H1 (cell line): ENCODE results near the gene TCAP. TPM values are rescaled to one million over a fixed set of nuclear protein-coding genes. Genes with fewer than 3 reads are reported as not detected.

ENCODE experiments used
- SIN3A ChIP-seq, 2 experiments: IDR thresholded peaks in 1 of 2; conservative IDR thresholded peaks in 1 of 2; 2 replicates each; pipeline ENCODE4 v1.6.1; 2011 to 2012; ENCODE audit warnings: low read length in 2 of 2, improper control_type of control experiment in 1 of 2, low read depth in 1 of 2, mild to moderate bottlenecking in 1 of 2
- TBP ChIP-seq: IDR thresholded peaks from 2 replicates; pipeline ENCODE4 v1.6.1; 2011; ENCODE audit warnings: low read depth, low read length, improper control_type of control experiment
- USF2 ChIP-seq: IDR thresholded peaks from 2 replicates; pipeline ENCODE4 v1.6.1; 2011; ENCODE audit warnings: low read length, improper control_type of control experiment
- polyA plus RNA-seq, 7 experiments: library from polyadenylated mRNA; depleted of rRNA in 3 of 7; stranded (reverse) in 5 of 7; unstranded in 2 of 7; fragments of >200 nt in 5 of 7; fragments of 200-250 nt in 2 of 7; gene quantifications; 1 replicate in 5 of 7; 2 replicates in 1 of 7; 4 replicates in 1 of 7; pipeline versions ENCODE4 v1.2.1 to v1.2.3, GENCODE V29; 2011 to 2013; ENCODE audit warnings: missing spikeins in 2 of 7, mixed read lengths in 2 of 7
- total RNA-seq: library from RNA; stranded (reverse); fragmentation: NEBNext Ultra II Directional; extraction: Animal tissue kit (Norgen Biotek cat#: 25700); gene quantifications from 2 replicates; pipeline ENCODE4 v1.2.1, GENCODE V29; 2021

TCAP gene
- total and polyA plus RNA-seq, 2 of the 8 experiments (the other 6 are each of a cell fraction or from before 2014, with no cell fraction given), result 0.82 to 1.4 TPM

DNA sequence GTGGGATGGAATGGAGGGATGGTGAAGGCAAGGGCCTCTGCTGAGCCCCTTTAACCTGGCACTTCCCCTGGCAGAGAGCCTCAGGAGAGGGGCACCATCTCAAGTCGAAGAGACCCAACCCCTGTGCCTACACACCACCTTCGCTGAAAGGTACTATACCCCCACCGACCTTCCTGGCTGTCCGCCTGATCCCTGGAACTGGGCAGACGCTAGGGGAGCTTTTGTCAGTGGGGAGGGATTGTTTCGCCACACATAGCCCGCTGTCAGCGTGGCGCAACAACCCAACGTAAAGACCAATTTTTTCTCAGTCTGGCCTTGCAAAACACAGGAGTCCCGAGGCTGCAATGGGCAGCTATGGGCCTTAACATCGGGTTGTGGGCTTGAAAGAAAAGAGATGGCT lies 35.3 kb upstream of the TCAP start (continued):
- TF ChIP-seq TBP, result no peak
- TF ChIP-seq USF2, result no peak
- no peak for TF ChIP-seq SIN3A (conservative IDR thresholded peaks at IDR 0.05 in 1 of 2, IDR thresholded peaks at IDR 0.05 in 1 of 2; ENCODE audit: low read depth in 1 of 2, low read length in 2 of 2)
